ENCODE results near the gene C10orf90.

- TF ChIP-seq EZH2 (IDR thresholded peaks at IDR 0.05; ENCODE audit: low read depth): no peak
- no peak for TF ChIP-seq CTCF (conservative IDR thresholded peaks at IDR 0.05)
Observed at GRCh38 chr10:126686719-126687118, 16.2 kb upstream of the C10orf90 start.

Measured in PC-9 (cell line).